Measurements from ENCODE around the gene ZSCAN16. TPM values are rescaled to one million over a fixed set of nuclear protein-coding genes. Genes with fewer than 3 reads are reported as not detected.

Gene ZSCAN16
- total RNA-seq, 2 experiments from 2014 or later = 2.3 TPM

- CTCF ChIA-PET = interaction anchor here (0.8 kb wide), 1 partner anchor 9 kb away, joined by 7 read pairs; no protein-coding TSS in a partner anchor
- H3K27ac Mint-ChIP-seq = peak overlapping the region; percentile 74
- intact Hi-C loops (cut with micrococcal nuclease) = loop anchor here (1.0 to 10.0 kb wide), 5 partner anchors 222 to 760 kb away; a partner anchor contains a TSS
- H3K27me3 Mint-ChIP-seq (ENCODE audit: low read depth) = no peaks in the 10 kb centered on the region
- no peak for DNase-seq
- H3K9me3 Mint-ChIP-seq = no peaks in the 10 kb centered on the region
- no peak overlapping the region for H3K4me3 Mint-ChIP-seq
- H3K4me1 Mint-ChIP-seq (ENCODE audit: low read depth) = peaks cover 65% of the 10 kb centered on the region
- H3K36me3 Mint-ChIP-seq (ENCODE audit: low read depth) = peaks cover 12% of the 10 kb centered on the region
Observed at GRCh38 chr6:28134716-28135115, 10.3 kb downstream of the ZSCAN16 start.

- intact Hi-C loops (cut with micrococcal nuclease) = loop anchor here (5.0 to 10.0 kb wide), 4 partner anchors 318 to 759 kb away; a partner anchor contains a TSS
- Mint-ChIP-seq H3K36me3 (ENCODE audit: low read depth) (peaks cover 12% of the 10 kb centered on the region), H3K27ac (peak overlapping the region; percentile 99), H3K27me3 (ENCODE audit: low read depth) (no peaks in the 10 kb centered on the region), H3K4me3 (peak overlapping the region; percentile 97), H3K4me1 (ENCODE audit: low read depth) (peaks cover 67% of the 10 kb centered on the region), H3K9me3 (no peaks in the 10 kb centered on the region)
- CTCF ChIA-PET = no interaction called here
- DNase-seq = no peak
Observed at GRCh38 chr6:28135393-28135792, 11.0 kb downstream of the ZSCAN16 start.

- Mint-ChIP-seq H3K27ac (peak overlapping the region; percentile 99), H3K36me3 (ENCODE audit: low read depth) (peaks cover 9% of the 10 kb centered on the region), H3K4me1 (ENCODE audit: low read depth) (peaks cover 63% of the 10 kb centered on the region), H3K27me3 (ENCODE audit: low read depth) (no peaks in the 10 kb centered on the region), H3K9me3 (no peaks in the 10 kb centered on the region), H3K4me3 (peak overlapping the region; percentile 97)
- intact Hi-C loops (cut with micrococcal nuclease) = loop anchor here (1.0 to 10.0 kb wide), 11 partner anchors 33 to 758 kb away; partner anchors contain the start of genes ZKSCAN4 and ZSCAN12
- CTCF ChIA-PET = interaction anchor here (1.1 kb wide), 1 partner anchor 11 kb away, joined by 3 read pairs; no protein-coding TSS in a partner anchor
- DNase-seq = peak; percentile 82
Observed at GRCh38 chr6:28136585-28137504, 12.4 kb downstream of the ZSCAN16 start.

GRCh38 chr6:28137505-28137981 lies 13.1 kb downstream of the ZSCAN16 start:
- intact Hi-C loops (cut with micrococcal nuclease) = loop anchor here (1.0 to 10.0 kb wide), 10 partner anchors 33 to 757 kb away; partner anchors contain the start of genes ZKSCAN4 and ZSCAN12
- Mint-ChIP-seq H3K36me3 (ENCODE audit: low read depth) (peaks cover 11% of the 10 kb centered on the region), H3K27me3 (ENCODE audit: low read depth) (no peaks in the 10 kb centered on the region), H3K9me3 (no peaks in the 10 kb centered on the region), H3K4me1 (ENCODE audit: low read depth) (peaks cover 61% of the 10 kb centered on the region), H3K27ac (peak overlapping the region; percentile 99), H3K4me3 (peak overlapping the region; percentile 97)
- CTCF ChIA-PET = interaction anchor here (0.9 to 1.1 kb wide), 2 partner anchors 12 to 223 kb away, joined by 3 read pairs; no protein-coding TSS in a partner anchor
- peak; percentile 39 for DNase-seq

GRCh38 chr6:28139860-28140543 lies 15.6 kb downstream of the ZSCAN16 start:
- Mint-ChIP-seq H3K27ac (peak overlapping the region; percentile 80), H3K36me3 (ENCODE audit: low read depth) (peaks cover 14% of the 10 kb centered on the region), H3K27me3 (ENCODE audit: low read depth) (no peaks in the 10 kb centered on the region), H3K4me1 (ENCODE audit: low read depth) (peaks cover 52% of the 10 kb centered on the region), H3K4me3 (peak overlapping the region; percentile 67), H3K9me3 (no peaks in the 10 kb centered on the region)
- DNase-seq = peak; percentile 30
- intact Hi-C loops (cut with micrococcal nuclease) = loop anchor here (2.0 to 10.0 kb wide), 8 partner anchors 15 to 755 kb away; partner anchors contain the start of genes ZSCAN16, ZSCAN23 and ZSCAN26
- CTCF ChIA-PET = interaction anchor here (2.4 kb wide), 1 partner anchor 216 kb away, joined by 27 read pairs; no protein-coding TSS in a partner anchor

GRCh38 chr6:28140616-28141015 lies 16.2 kb downstream of the ZSCAN16 start:
- H3K9me3 Mint-ChIP-seq = no peaks in the 10 kb centered on the region
- CTCF ChIA-PET = interaction anchor here (1.0 to 2.4 kb wide), 3 partner anchors 8 to 216 kb away, joined by 3 to 27 read pairs (median 4); no protein-coding TSS in a partner anchor
- H3K27ac Mint-ChIP-seq = peak overlapping the region; percentile 80
- peaks cover 55% of the 10 kb centered on the region for H3K4me1 Mint-ChIP-seq (ENCODE audit: low read depth)
- H3K36me3 Mint-ChIP-seq (ENCODE audit: low read depth) = peaks cover 17% of the 10 kb centered on the region
- H3K27me3 Mint-ChIP-seq (ENCODE audit: low read depth) = no peaks in the 10 kb centered on the region
- intact Hi-C loops (cut with micrococcal nuclease) = loop anchor here (1.0 to 5.0 kb wide), 6 partner anchors 16 to 302 kb away; partner anchors contain the start of genes ZKSCAN4, ZNF165, ZSCAN16 and ZSCAN23
- H3K4me3 Mint-ChIP-seq = peak overlapping the region; percentile 91
- no peak for DNase-seq

GRCh38 chr6:28141500-28142329 lies 17.3 kb downstream of the ZSCAN16 start, which contains the start of gene ZKSCAN8:
TSS of gene ZKSCAN8 (plus strand) at chr6:28141883. CDS start at chr6:28148408, 6,525 bp downstream.
- no peaks in the 10 kb centered on the region for H3K9me3 Mint-ChIP-seq
- H3K27ac Mint-ChIP-seq = peak within 1 kb of the TSS; percentile 87

GRCh38 chr6:28142446-28142845 lies 18.0 kb downstream of the ZSCAN16 start:
- DNase-seq = peak; percentile 42

More at GRCh38 chr6:28141500-28142329, 17.3 kb downstream of the ZSCAN16 start, which contains the start of gene ZKSCAN8:
- H3K27me3 Mint-ChIP-seq (ENCODE audit: low read depth) = no peaks in the 10 kb centered on the region
- intact Hi-C loops (cut with micrococcal nuclease) = loop anchor here (1.0 to 5.0 kb wide), 6 partner anchors 17 to 301 kb away; partner anchors contain the start of genes ZKSCAN4, ZNF165, ZSCAN16 and ZSCAN23
- H3K4me1 Mint-ChIP-seq (ENCODE audit: low read depth) = peaks cover 53% of the 10 kb centered on the region
- peaks cover 17% of the 10 kb centered on the region for H3K36me3 Mint-ChIP-seq (ENCODE audit: low read depth)
- peak within 1 kb of the TSS; percentile 91 for H3K4me3 Mint-ChIP-seq
- CTCF ChIA-PET = interaction anchor here (0.8 to 2.4 kb wide), 4 partner anchors 9 to 214 kb away, joined by 3 to 27 read pairs (median 4); no protein-coding TSS in a partner anchor
- DNase-seq = peak; percentile 80

GRCh38 chr6:28145231-28145630 lies 20.8 kb downstream of the ZSCAN16 start:
- H3K27ac Mint-ChIP-seq = no peak overlapping the region
- no peaks in the 10 kb centered on the region for H3K9me3 Mint-ChIP-seq
- no peak overlapping the region for H3K4me3 Mint-ChIP-seq
- peaks cover 33% of the 10 kb centered on the region for H3K36me3 Mint-ChIP-seq (ENCODE audit: low read depth)
- intact Hi-C loops (cut with micrococcal nuclease) = no loop called here
- CTCF ChIA-PET = no interaction called here
- no peak for DNase-seq
- peaks cover 28% of the 10 kb centered on the region for H3K4me1 Mint-ChIP-seq (ENCODE audit: low read depth)
- H3K27me3 Mint-ChIP-seq (ENCODE audit: low read depth) = no peaks in the 10 kb centered on the region

More at GRCh38 chr6:28142446-28142845, 18.0 kb downstream of the ZSCAN16 start:
- intact Hi-C loops (cut with micrococcal nuclease) = loop anchor here (5.0 kb wide), 1 partner anchor 300 kb away; the partner anchor contains the start of gene ZSCAN23
- CTCF ChIA-PET = interaction anchor here (1.7 kb wide), 1 partner anchor 10 kb away, joined by 3 read pairs; no protein-coding TSS in a partner anchor
- Mint-ChIP-seq H3K4me1 (ENCODE audit: low read depth) (peaks cover 53% of the 10 kb centered on the region), H3K27me3 (ENCODE audit: low read depth) (no peaks in the 10 kb centered on the region), H3K4me3 (peak overlapping the region; percentile 91), H3K9me3 (no peaks in the 10 kb centered on the region), H3K27ac (peak overlapping the region; percentile 87), H3K36me3 (ENCODE audit: low read depth) (peaks cover 17% of the 10 kb centered on the region)

GRCh38 chr6:28152531-28152930 lies 28.1 kb downstream of the ZSCAN16 start:
- H3K9me3 Mint-ChIP-seq = peaks cover 5% of the 10 kb centered on the region
- intact Hi-C loops (cut with micrococcal nuclease) = no loop called here
- no peak overlapping the region for H3K27ac Mint-ChIP-seq
- CTCF ChIA-PET = no interaction called here
- no peaks in the 10 kb centered on the region for H3K4me1 Mint-ChIP-seq (ENCODE audit: low read depth)
- no peak overlapping the region for H3K4me3 Mint-ChIP-seq
- no peaks in the 10 kb centered on the region for H3K27me3 Mint-ChIP-seq (ENCODE audit: low read depth)
- DNase-seq = no peak
- H3K36me3 Mint-ChIP-seq (ENCODE audit: low read depth) = peaks cover 80% of the 10 kb centered on the region
